GM12878 (cell line): ENCODE results near the gene YWHAH.

Experiments
- CEBPB ChIP-seq, 2 experiments: fragments of 150-350 bp in 1 of 2; IDR thresholded peaks; 2 replicates each; pipeline ENCODE4 v1.6.1; 2012 to 2014; ENCODE audit warnings: low read depth in 2 of 2, low read length in 2 of 2, borderline replicate concordance in 1 of 2, inconsistent platforms in 1 of 2
- HDAC6 ChIP-seq: fragments of 200-600 bp; sonication (generic); IDR thresholded peaks from one replicate; pipeline ENCODE4 v1.8.0; 2017; ENCODE audit warnings: antibody characterized with exemption; ENCODE audit not compliant: unreplicated experiment
- NFIC ChIP-seq: IDR thresholded peaks from 2 replicates; pipeline ENCODE4 v1.6.1; 2012; ENCODE audit warnings: low read depth, mild to moderate bottlenecking, inconsistent platforms, low read length, moderate library complexity
- TARDBP ChIP-seq: IDR thresholded peaks from 2 replicates; pipeline ENCODE4 v1.6.1; 2016; ENCODE audit warnings: borderline replicate concordance
- TF ChIP-seq, protein P1 (sequence below), 3 experiments: IDR thresholded peaks in 2 of 3; conservative IDR thresholded peaks in 1 of 3; 2 replicates each; pipeline ENCODE4 v1.5.1; 2011; ENCODE audit warnings: low read depth in 3 of 3, low read length in 3 of 3, mild to moderate bottlenecking in 3 of 3, control low read depth in 2 of 3, moderate library complexity in 2 of 3, inconsistent platforms in 1 of 3, mixed read lengths in 1 of 3; ENCODE audit not compliant: control insufficient read depth in 2 of 3, insufficient read depth in 1 of 3; ENCODE audit errors: extremely low read depth in 1 of 3

DNA sequence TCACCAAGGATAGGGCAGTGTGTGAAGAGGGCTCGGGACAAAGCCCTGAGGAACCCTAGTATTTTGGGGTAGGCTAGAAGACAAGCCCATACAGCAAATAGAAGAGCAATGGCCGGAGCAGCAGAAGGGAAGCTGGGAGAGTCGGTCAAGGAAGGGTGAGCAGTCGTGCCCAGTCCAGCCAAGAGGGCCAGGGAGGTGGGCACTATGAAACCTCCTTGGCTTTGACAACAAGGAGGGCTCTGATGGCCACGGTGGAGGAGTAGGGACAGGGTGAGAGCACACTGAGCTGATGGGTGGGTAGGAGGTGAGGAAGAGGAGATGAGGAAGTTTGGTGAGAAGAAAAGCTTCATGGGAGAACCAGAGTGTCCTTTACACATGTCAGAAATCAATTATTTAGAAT lies 2.2 kb upstream of the YWHAH start:
- TF ChIP-seq CEBPB (IDR thresholded peaks at IDR 0.05; ENCODE audit: borderline replicate concordance in 1 of 2, low read depth in 2 of 2, low read length in 2 of 2) = no peak
- no peak for TF ChIP-seq TARDBP
- no peak for TF ChIP-seq NFIC
- no peak for TF ChIP-seq HDAC6
- TF ChIP-seq, protein P1, sequence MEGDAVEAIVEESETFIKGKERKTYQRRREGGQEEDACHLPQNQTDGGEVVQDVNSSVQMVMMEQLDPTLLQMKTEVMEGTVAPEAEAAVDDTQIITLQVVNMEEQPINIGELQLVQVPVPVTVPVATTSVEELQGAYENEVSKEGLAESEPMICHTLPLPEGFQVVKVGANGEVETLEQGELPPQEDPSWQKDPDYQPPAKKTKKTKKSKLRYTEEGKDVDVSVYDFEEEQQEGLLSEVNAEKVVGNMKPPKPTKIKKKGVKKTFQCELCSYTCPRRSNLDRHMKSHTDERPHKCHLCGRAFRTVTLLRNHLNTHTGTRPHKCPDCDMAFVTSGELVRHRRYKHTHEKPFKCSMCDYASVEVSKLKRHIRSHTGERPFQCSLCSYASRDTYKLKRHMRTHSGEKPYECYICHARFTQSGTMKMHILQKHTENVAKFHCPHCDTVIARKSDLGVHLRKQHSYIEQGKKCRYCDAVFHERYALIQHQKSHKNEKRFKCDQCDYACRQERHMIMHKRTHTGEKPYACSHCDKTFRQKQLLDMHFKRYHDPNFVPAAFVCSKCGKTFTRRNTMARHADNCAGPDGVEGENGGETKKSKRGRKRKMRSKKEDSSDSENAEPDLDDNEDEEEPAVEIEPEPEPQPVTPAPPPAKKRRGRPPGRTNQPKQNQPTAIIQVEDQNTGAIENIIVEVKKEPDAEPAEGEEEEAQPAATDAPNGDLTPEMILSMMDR (IDR thresholded peaks at IDR 0.05 in 2 of 3, conservative IDR thresholded peaks at IDR 0.05 in 1 of 3; ENCODE audit: control insufficient read depth in 2 of 3, extremely low read depth in 1 of 3, insufficient read depth in 1 of 3, low read depth in 3 of 3, low read length in 3 of 3) = no peak
